Caco-2 (cell line): ENCODE measurements around the gene CCDC91. TPM values are rescaled to one million over a fixed set of nuclear protein-coding genes. Genes with fewer than 3 reads are reported as not detected.

ENCODE experiments used
- BruUV-seq: library from RNA; stranded (reverse); fragments of 400-500 nt; replicated peaks from 2 replicates; lab custom pipeline; 2021; lab: Mats Ljungman, UMichigan
- CTCF ChIA-PET: fragments of 300-600 bp; sonication (Branson Sonifier 250); formaldehyde crosslinking; loops from one replicate; lab custom pipeline; 2022; ENCODE audit warnings: antibody characterized with exemption; lab: Charles Lee
- POLR2A ChIA-PET: fragments of 300-600 bp; sonication (Branson Sonifier 250); formaldehyde crosslinking; loops from one replicate; lab custom pipeline; 2022; ENCODE audit warnings: antibody characterized with exemption; lab: Charles Lee
- DNase-seq, 2 experiments: peaks; one replicate each; pipeline versions ENCODE4 v3.0.0 to v3.0.0-alpha.2; 2020 to 2022
- H3K27me3 ChIP-seq: replicated peaks from 2 replicates; pipeline ENCODE4 v1.6.0; 2011; ENCODE audit warnings: low read length; ENCODE audit not compliant: control insufficient read depth, insufficient read depth
- H3K36me3 ChIP-seq: 2 replicates; pipeline ENCODE4 v1.5.1; 2011; ENCODE audit warnings: low read length; ENCODE audit not compliant: control insufficient read depth, insufficient read depth
- H3K4me1 ChIP-seq: fragments of 250-450 bp; sonication (Bioruptor Pico); 2 replicates; pipeline ENCODE4 v1.5.1; 2020; ENCODE audit warnings: mild to moderate bottlenecking
- H3K4me3 ChIP-seq: 2 replicates; pipeline ENCODE4 v1.5.1; 2011; ENCODE audit warnings: low read depth, mild to moderate bottlenecking, control low read depth, low read length
- H3K9me3 ChIP-seq: fragments of 250-450 bp; sonication (Bioruptor Pico); 2 replicates; pipeline ENCODE4 v1.5.1; 2020; ENCODE audit warnings: mild to moderate bottlenecking, moderate library complexity
- H3K27ac Mint-ChIP-seq: one replicate; pipeline ENCODE4 v1.8.0; 2022; ENCODE audit warnings: mixed read lengths; ENCODE audit not compliant: unreplicated experiment
- H3K27me3 Mint-ChIP-seq: one replicate; pipeline ENCODE4 v1.8.0; 2022; ENCODE audit warnings: mixed read lengths; ENCODE audit not compliant: insufficient read depth, unreplicated experiment
- H3K36me3 Mint-ChIP-seq: one replicate; pipeline ENCODE4 v1.8.0; 2022; ENCODE audit warnings: mild to moderate bottlenecking, mixed read lengths; ENCODE audit not compliant: insufficient read depth, unreplicated experiment
- H3K4me1 Mint-ChIP-seq: one replicate; pipeline ENCODE4 v1.8.0; 2022; ENCODE audit warnings: low read depth, mixed read lengths; ENCODE audit not compliant: unreplicated experiment
- H3K4me3 Mint-ChIP-seq: one replicate; pipeline ENCODE4 v1.8.0; 2022; ENCODE audit warnings: mild to moderate bottlenecking, moderate library complexity, mixed read lengths; ENCODE audit not compliant: unreplicated experiment
- H3K9me3 Mint-ChIP-seq: one replicate; pipeline ENCODE4 v1.8.0; 2022; ENCODE audit warnings: mixed read lengths; ENCODE audit not compliant: unreplicated experiment
- intact Hi-C: fragments of 100-400 bp; cut with micrococcal nuclease; formaldehyde crosslinking; loops from one replicate; pipeline ENCODE4 v1.10.0; 2022; ENCODE audit not compliant: unreplicated experiment
- total RNA-seq: library from RNA; stranded (reverse); gene quantifications from 2 replicates; pipeline ENCODE4 v1.2.3, GENCODE V29; 2022
- TF ChIP-seq, protein P1 (sequence below), 2 experiments: fragments of 200-600 bp in 1 of 2; IDR thresholded peaks; 1 replicate in 1 of 2; 2 replicates in 1 of 2; pipeline versions ENCODE4 v1.5.1 to v1.8.0; 2011 to 2022; ENCODE audit warnings: antibody characterized with exemption in 1 of 2, control low read depth in 1 of 2, inconsistent platforms in 1 of 2, low read depth in 1 of 2, low read length in 1 of 2, mild to moderate bottlenecking in 1 of 2, moderate library complexity in 1 of 2; ENCODE audit not compliant: insufficient read depth in 1 of 2, severe bottlenecking in 1 of 2, unreplicated experiment in 1 of 2

Gene CCDC91
- total RNA-seq, 1 experiment from 2014 or later, result 21.6 TPM

- Mint-ChIP-seq H3K9me3 (no peaks in the 10 kb centered on the region), H3K36me3 (no peaks in the 10 kb centered on the region), H3K4me3 (no peak overlapping the region), H3K27ac (no peak overlapping the region), H3K4me1 (no peaks in the 10 kb centered on the region), H3K27me3 (no peaks in the 10 kb centered on the region)
- ChIA-PET CTCF (no interaction called here), POLR2A (no interaction called here)
- Histone ChIP-seq H3K4me3 (no peak overlapping the region), H3K27me3 (no peaks in the 10 kb centered on the region), H3K36me3 (no peaks in the 10 kb centered on the region), H3K4me1 (no peaks in the 10 kb centered on the region), H3K9me3 (no peaks in the 10 kb centered on the region)
- TF ChIP-seq, protein P1, sequence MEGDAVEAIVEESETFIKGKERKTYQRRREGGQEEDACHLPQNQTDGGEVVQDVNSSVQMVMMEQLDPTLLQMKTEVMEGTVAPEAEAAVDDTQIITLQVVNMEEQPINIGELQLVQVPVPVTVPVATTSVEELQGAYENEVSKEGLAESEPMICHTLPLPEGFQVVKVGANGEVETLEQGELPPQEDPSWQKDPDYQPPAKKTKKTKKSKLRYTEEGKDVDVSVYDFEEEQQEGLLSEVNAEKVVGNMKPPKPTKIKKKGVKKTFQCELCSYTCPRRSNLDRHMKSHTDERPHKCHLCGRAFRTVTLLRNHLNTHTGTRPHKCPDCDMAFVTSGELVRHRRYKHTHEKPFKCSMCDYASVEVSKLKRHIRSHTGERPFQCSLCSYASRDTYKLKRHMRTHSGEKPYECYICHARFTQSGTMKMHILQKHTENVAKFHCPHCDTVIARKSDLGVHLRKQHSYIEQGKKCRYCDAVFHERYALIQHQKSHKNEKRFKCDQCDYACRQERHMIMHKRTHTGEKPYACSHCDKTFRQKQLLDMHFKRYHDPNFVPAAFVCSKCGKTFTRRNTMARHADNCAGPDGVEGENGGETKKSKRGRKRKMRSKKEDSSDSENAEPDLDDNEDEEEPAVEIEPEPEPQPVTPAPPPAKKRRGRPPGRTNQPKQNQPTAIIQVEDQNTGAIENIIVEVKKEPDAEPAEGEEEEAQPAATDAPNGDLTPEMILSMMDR (IDR thresholded peaks at IDR 0.05; ENCODE audit: insufficient read depth in 1 of 2, low read depth in 1 of 2, low read length in 1 of 2, severe bottlenecking in 1 of 2, unreplicated experiment in 1 of 2), result no peak
- BruUV-seq, result no TSS peak
- intact Hi-C loops, result no loop called here
- DNase-seq, result no peak
Observed at GRCh38 chr12:28421374-28421773, 231.1 kb downstream of the CCDC91 start.

DNA sequence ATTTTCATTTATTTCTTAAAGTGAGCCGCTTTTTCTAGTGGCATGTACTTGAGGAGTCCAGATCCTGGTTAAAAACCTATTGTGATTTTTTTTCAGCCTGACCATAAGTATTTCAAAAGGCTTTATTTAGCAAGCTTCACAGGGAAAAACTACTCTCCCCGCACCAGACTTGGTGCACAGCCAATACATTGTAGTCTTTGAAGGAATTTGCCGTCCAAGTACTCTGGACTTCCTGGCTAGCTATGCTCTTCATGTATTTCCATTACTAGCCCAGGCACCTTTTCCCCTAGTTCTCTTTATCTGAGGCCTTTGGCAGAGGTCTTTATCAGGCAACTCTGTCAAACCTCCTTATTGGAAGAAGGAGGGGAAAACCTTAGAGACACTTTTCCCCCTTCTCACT lies 234.7 kb downstream of the CCDC91 start:
- no peaks in the 10 kb centered on the region for H3K36me3 ChIP-seq
- ChIA-PET POLR2A (no interaction called here), CTCF (no interaction called here)
- DNase-seq, result no peak
- no peaks in the 10 kb centered on the region for H3K27me3 ChIP-seq
- Mint-ChIP-seq H3K27ac (no peak overlapping the region), H3K4me1 (peaks cover 10% of the 10 kb centered on the region), H3K4me3 (no peak overlapping the region), H3K27me3 (no peaks in the 10 kb centered on the region), H3K36me3 (no peaks in the 10 kb centered on the region), H3K9me3 (peaks cover 9% of the 10 kb centered on the region)
- TF ChIP-seq, protein P1 (IDR thresholded peaks at IDR 0.05; ENCODE audit: insufficient read depth in 1 of 2, low read depth in 1 of 2, low read length in 1 of 2, severe bottlenecking in 1 of 2, unreplicated experiment in 1 of 2), result no peak
- intact Hi-C loops, result no loop called here
- H3K9me3 ChIP-seq, result no peaks in the 10 kb centered on the region
- H3K4me1 ChIP-seq, result peaks cover 15% of the 10 kb centered on the region; the same call in 1 of the 2 replicates
- H3K4me3 ChIP-seq, result no peak overlapping the region
- BruUV-seq, result no TSS peak

GRCh38 chr12:28425526-28425925 lies 235.3 kb downstream of the CCDC91 start:
- CTCF ChIA-PET, result interaction anchor here (0.6 kb wide), 1 partner anchor 453 kb away, joined by 5 read pairs; no protein-coding TSS in a partner anchor
- BruUV-seq, result no TSS peak
- Histone ChIP-seq H3K27me3 (no peaks in the 10 kb centered on the region), H3K9me3 (no peaks in the 10 kb centered on the region), H3K36me3 (no peaks in the 10 kb centered on the region), H3K4me3 (no peak overlapping the region), H3K4me1 (peaks cover 15% of the 10 kb centered on the region; the same call in 1 of the 2 replicates)
- Mint-ChIP-seq H3K36me3 (no peaks in the 10 kb centered on the region), H3K27ac (no peak overlapping the region), H3K4me1 (peaks cover 10% of the 10 kb centered on the region), H3K27me3 (no peaks in the 10 kb centered on the region), H3K9me3 (peaks cover 9% of the 10 kb centered on the region), H3K4me3 (no peak overlapping the region)
- DNase-seq, result no peak
- POLR2A ChIA-PET, result no interaction called here
- TF ChIP-seq, protein P1 (IDR thresholded peaks at IDR 0.05; ENCODE audit: insufficient read depth in 1 of 2, low read depth in 1 of 2, low read length in 1 of 2, severe bottlenecking in 1 of 2, unreplicated experiment in 1 of 2), result no peak
- intact Hi-C loops, result no loop called here
